ENCODE data around the gene OR10J5.

DNA sequence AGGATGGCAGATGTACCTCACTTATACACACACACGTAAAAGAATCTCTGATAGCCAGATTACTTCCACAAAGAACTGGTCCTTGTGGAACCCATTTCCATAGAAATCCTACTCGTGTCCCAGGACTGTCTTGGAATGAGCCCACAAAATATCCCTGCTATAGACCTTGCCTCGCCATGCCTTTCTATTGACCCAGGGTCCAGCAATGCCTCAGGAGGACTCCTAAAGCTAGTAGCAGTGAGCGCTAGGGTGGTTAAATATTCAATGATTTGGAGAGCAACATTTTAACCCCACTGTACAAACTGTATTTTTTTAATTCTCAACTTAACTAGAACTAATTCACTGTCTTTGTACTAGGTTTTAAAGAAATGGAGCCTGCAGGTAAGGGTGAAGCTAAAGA lies 26.9 kb downstream of the OR10J5 start:
- TF ChIP-seq, protein P1, sequence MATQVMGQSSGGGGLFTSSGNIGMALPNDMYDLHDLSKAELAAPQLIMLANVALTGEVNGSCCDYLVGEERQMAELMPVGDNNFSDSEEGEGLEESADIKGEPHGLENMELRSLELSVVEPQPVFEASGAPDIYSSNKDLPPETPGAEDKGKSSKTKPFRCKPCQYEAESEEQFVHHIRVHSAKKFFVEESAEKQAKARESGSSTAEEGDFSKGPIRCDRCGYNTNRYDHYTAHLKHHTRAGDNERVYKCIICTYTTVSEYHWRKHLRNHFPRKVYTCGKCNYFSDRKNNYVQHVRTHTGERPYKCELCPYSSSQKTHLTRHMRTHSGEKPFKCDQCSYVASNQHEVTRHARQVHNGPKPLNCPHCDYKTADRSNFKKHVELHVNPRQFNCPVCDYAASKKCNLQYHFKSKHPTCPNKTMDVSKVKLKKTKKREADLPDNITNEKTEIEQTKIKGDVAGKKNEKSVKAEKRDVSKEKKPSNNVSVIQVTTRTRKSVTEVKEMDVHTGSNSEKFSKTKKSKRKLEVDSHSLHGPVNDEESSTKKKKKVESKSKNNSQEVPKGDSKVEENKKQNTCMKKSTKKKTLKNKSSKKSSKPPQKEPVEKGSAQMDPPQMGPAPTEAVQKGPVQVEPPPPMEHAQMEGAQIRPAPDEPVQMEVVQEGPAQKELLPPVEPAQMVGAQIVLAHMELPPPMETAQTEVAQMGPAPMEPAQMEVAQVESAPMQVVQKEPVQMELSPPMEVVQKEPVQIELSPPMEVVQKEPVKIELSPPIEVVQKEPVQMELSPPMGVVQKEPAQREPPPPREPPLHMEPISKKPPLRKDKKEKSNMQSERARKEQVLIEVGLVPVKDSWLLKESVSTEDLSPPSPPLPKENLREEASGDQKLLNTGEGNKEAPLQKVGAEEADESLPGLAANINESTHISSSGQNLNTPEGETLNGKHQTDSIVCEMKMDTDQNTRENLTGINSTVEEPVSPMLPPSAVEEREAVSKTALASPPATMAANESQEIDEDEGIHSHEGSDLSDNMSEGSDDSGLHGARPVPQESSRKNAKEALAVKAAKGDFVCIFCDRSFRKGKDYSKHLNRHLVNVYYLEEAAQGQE (IDR thresholded peaks at IDR 0.05; ENCODE audit: low read depth): no peak
- TF ChIP-seq POLR2A (IDR thresholded peaks at IDR 0.05; ENCODE audit: borderline replicate concordance, extremely low read depth, insufficient read depth, insufficient read length): no peak
- TF ChIP-seq, protein P2, sequence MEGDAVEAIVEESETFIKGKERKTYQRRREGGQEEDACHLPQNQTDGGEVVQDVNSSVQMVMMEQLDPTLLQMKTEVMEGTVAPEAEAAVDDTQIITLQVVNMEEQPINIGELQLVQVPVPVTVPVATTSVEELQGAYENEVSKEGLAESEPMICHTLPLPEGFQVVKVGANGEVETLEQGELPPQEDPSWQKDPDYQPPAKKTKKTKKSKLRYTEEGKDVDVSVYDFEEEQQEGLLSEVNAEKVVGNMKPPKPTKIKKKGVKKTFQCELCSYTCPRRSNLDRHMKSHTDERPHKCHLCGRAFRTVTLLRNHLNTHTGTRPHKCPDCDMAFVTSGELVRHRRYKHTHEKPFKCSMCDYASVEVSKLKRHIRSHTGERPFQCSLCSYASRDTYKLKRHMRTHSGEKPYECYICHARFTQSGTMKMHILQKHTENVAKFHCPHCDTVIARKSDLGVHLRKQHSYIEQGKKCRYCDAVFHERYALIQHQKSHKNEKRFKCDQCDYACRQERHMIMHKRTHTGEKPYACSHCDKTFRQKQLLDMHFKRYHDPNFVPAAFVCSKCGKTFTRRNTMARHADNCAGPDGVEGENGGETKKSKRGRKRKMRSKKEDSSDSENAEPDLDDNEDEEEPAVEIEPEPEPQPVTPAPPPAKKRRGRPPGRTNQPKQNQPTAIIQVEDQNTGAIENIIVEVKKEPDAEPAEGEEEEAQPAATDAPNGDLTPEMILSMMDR (IDR thresholded peaks at IDR 0.05 in 2 of 3, conservative IDR thresholded peaks at IDR 0.05 in 1 of 3; ENCODE audit: borderline replicate concordance in 1 of 3, insufficient read depth in 1 of 3, low read depth in 2 of 3, low read length in 2 of 3): no peak
- no peak for TF ChIP-seq TCF7L2 (IDR thresholded peaks at IDR 0.05; ENCODE audit: borderline replicate concordance, extremely low read depth, insufficient read depth, insufficient read length)
- TF ChIP-seq, protein P3, sequence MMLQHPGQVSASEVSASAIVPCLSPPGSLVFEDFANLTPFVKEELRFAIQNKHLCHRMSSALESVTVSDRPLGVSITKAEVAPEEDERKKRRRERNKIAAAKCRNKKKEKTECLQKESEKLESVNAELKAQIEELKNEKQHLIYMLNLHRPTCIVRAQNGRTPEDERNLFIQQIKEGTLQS (IDR thresholded peaks at IDR 0.05): no peak
- TF ChIP-seq EZH2phosphoT487 (IDR thresholded peaks at IDR 0.05; ENCODE audit: borderline replicate concordance): no peak
- no peak for TF ChIP-seq EZH2 (IDR thresholded peaks at IDR 0.05)
- no peak for TF ChIP-seq POLR2AphosphoS5 (IDR thresholded peaks at IDR 0.05; ENCODE audit: low read depth, low read length)
- TF ChIP-seq FOSL1 (IDR thresholded peaks at IDR 0.05; ENCODE audit: low read depth): no peak
- no peak for TF ChIP-seq ELF1 (IDR thresholded peaks at IDR 0.05; ENCODE audit: borderline replicate concordance, low read depth)
- no peak for TF ChIP-seq ZFX (IDR thresholded peaks at IDR 0.05)
- no peak for TF ChIP-seq RAD21 (IDR thresholded peaks at IDR 0.05; ENCODE audit: low read depth)

Data from HCT116 (cell line).